Measurements from ENCODE around the gene CBX6.

- TF ChIP-seq POLR2AphosphoS5 (IDR thresholded peaks at IDR 0.05; ENCODE audit: low read depth, low read length) (peak; percentile 17; the same call in 1 of the 2 replicates), REST (IDR thresholded peaks at IDR 0.05; ENCODE audit: insufficient read depth in 1 of 2, low read depth in 2 of 2, low read length in 2 of 2) (no peak), SIN3A (IDR thresholded peaks at IDR 0.05; ENCODE audit: borderline replicate concordance, insufficient read depth, low read length) (no peak), TAF1 (IDR thresholded peaks at IDR 0.05; ENCODE audit: borderline replicate concordance, insufficient read depth, low read length) (no peak), FOXP2 (optimal IDR thresholded peaks at IDR 0.05; ENCODE audit: borderline replicate concordance, extremely low read depth, extremely low read length, insufficient read depth) (no peak)
These were observed 10.7 kb downstream of the CBX6 start for GRCh38 chr22:38861170-38861876.

Measured in PFSK-1 (cell line).